HG02571 (cell line): Measurements from ENCODE around the gene XG.
"Not testable (repeated sequence)": the region's sequence is repeated elsewhere in the genome, so short reads cannot be mapped to it uniquely, and the experiment has no call there.

Experiments
- ATAC-seq: cut with Tn5 transposase; IDR thresholded peaks from one replicate; pipeline ENCODE4 v1.9.1; 2021; ENCODE audit warnings: mild to moderate bottlenecking, moderate library complexity; ENCODE audit not compliant: unreplicated experiment

Gene XG

DNA sequence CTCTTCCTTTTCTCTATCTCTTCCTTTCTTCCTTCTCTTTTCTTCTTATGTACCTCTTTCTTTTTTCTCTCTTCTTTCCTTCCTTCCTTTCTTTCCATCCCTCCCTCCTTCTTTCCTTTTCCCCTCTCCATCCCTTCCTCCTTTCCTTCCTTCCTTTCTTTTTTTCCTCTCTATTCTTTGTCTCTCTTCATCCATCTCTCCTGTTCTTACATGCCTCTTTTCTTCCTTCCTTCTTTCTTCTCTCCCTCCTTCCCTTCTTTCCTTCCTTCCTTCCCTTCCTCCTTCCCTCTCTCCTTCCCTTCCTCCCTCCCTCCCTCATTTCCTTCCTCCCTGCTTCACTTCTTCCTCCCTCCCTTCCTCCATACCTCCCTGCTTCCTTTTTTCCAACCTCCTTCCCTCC, 19.2 kb upstream of the XG start:
- no peak for ATAC-seq

DNA sequence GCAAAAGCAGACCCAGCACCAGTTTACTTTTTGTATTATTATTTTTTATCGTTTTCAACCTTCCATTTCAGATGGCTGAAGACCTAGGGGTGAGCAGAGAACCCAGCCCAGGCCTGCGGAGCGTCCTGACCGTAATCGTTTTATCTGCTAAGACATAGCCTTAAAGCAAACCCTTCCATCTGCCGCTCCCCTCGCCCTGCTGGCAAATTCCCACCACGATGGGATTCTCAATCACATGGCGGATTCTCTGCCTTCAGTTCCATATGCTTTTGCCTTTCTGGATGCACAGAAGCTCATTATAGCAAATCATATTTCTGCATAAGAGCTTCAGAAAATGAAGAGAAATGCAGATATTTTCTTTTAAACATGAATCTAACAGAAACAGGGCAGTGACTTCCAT, 18.6 kb upstream of the XG start:
- no peak for ATAC-seq

DNA sequence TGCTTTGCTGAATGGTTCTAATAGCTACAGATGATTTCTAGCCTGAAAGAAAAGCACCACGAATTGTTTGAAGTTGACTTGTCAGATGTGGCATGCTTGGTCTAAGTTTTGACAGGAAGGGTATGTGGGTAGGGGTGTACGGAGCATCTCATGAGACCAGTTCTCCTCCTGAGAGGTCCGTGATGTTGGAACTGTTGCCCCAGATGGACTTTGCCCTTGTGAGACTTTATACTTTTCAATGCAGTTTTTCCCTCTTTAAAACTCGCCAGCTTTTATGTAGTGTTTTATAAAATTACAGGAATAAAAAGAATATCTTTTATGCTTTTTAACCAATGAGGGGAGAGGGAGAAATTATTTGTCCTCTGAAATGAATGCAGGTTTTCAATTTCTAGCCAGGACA, 16.6 kb upstream of the XG start:
- ATAC-seq: no peak

DNA sequence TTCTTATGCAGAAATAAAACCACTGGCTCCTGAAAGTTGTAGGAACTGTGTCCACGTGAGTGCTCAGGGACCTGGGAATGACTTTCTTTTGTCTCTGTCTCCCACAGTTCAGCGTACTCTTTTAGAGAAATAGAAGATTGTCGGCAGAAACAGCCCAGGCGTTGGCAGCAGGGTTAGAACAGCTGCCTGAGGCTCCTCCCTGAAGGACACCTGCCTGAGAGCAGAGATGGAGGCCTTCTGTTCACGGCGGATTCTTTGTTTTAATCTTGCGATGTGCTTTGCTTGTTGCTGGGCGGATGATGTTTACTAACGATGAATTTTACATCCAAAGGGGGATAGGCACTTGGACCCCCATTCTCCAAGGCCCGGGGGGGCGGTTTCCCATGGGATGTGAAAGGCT, 11.2 kb upstream of the XG start:
- ATAC-seq: no peak

DNA sequence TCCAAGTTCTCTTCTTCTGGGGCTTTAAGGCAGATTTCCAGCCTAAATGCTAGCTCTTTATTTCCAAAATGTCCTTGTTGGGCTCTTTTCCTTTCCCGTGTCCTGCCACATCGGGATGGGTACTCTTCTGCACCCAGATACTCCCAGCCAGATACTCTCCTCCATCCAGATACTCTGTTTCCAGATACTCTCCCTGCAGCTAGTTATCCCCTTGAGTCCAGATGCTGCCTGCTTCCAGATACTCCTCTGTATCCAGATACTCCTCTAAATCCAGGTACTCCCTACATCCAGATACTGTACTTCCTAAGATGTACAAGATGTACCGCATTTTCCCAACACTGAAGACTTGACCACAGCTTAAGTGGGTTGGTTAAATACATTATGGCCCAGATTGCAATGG, 10.5 kb upstream of the XG start:
- no peak for ATAC-seq

DNA sequence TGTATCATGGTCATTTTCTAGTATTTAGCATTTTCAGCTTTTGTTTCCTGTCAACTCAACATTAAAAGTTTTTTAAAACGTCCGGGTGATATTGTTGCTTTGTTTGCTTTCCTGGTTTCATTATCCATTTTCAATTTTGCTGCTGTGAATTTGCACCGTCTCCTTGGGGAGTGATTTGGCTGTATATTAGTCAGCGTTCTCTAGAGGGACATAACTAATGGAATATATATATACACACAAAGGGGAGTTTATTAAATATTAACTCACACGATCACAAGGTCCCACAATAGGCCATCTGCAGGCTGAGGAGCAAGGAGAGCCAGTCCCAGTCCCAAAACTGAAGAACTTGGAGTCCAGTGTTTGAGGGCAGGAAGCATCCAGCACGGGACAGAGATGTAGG, 5.6 kb upstream of the XG start:
- ATAC-seq: not testable (repeated sequence)

DNA sequence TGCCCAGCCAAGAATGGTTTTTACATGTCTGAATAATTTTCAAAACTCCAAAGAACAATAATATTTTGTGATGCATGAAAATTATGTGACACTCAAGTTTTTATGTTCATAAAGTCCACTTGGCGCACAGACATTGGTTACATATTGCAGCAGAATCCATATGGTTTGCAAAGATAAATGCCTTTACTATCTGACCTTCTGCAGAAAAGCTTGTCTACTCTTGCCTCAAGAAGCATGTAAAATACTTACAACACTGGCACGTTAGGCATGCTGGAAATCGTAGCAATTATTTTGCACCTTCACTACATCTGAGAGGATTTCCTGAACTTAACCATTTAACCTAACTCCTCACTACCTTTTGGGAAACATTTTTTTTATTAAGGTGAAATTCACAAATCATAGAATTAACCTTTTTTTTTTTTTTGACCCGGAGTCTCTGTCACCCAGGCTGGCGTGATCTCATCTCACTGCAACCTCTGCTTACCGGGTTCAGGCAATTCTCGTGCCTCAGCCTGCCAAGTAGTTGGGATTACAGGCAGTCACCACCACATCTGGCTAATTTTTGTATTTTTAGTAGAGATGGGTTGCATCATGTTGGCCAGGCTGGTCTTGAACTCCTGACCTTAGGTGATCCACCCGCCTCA, 3.5 kb upstream of the XG start:
- no peak for ATAC-seq

DNA sequence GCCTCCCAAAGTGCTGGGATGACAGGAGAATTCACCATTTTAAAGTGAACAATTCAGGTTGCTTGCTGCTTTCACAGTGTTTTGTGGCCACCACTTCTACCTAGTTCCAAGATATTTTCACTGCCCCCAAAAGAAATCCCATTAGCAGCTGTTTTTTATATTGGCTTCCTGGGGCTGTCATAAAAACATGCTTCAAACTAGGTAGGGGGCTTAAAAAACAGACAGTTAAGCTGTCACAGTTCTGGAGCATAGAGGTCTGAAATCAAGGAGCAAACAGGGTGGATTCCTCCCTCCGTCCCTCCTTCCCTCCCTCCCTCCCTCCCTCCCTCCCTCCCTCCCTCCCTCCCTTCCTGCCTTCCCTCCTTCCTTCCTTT, 3.0 kb upstream of the XG start:
- no peak for ATAC-seq

DNA sequence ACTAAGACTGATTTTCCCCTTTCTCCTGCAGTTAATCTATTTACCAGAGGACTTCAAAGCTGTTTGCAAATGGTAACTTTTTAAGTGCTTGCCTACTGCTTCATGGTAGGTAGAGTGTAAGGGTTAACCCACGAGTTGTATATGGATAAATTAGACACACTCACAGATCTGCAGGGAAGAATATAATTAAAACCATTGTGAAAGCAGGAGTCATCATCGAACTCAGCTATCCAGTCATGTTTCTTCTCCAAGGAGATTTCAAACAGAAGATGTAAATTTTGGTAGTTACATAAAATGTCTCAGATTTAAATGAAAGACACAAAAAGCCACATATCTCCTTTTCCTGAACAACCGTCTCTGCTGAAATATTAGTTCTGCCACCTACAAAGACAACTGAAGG, 549 bp upstream of the XG start:
- ATAC-seq: no peak

DNA sequence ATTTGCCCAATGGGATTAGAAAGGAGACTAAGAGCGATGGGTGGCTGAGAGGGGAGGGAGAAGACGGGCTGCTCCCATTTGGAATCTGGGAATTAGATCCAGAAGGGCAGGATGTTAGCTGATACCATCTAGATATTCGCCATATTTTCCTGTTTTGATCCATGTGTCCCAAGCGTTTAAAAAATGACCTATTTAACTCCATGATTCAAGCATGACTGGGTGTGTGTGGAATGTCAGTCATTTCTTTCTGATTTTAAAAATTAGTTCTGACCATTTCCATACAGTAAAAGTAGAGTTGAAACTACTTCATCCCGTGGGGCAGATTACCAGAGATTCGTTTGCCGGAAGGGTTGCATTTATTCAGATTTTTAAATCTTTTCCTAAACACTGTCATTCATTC, 601 bp downstream of the XG start:
- ATAC-seq: not testable (repeated sequence)

DNA sequence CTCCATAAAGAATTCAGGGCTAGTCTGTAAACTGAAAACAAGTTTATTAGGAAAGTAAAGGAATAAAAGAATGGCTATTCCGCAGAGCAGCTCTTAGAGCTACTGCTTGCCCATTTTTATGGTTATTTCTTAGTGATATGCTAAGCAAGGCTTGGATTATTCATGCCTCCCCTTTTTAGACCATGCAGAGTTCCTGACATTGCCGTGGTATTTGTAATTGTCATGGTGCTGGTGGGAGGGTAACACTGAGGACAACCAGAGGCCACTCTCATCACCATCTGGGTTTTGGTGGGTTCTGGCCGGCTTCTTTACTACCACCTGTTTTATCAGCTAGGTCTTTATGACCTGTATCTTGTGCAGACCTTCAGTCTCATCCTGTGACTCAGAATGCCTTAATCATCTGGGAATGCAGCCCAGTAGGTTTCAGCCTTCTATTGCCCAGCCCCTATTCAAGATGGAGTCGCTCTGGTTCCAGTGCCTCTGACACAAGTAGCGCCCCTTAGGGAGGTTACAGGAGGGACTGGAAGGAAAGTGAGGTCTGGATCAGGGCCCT, 3.4 kb downstream of the XG start:
- ATAC-seq: not testable (repeated sequence)

DNA sequence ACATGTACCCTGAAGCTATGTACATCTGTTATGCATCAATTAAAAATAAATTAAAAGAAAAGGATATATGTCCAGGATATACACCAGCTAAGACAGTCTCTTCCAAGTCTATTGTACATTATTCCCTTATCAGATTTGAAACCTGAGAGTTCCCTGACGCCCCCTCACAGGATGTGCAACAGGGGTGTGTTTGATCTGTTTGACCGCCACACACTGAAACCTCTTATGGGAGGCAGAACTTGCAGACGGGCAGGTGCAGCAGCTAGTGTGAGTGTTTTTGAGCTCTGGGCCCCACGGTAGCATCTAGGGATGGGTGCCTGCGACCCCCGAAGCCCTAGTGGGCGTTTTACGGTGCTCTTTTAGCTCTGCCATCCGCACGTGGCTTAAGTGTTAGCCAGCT, 4.7 kb downstream of the XG start:
- no peak for ATAC-seq

DNA sequence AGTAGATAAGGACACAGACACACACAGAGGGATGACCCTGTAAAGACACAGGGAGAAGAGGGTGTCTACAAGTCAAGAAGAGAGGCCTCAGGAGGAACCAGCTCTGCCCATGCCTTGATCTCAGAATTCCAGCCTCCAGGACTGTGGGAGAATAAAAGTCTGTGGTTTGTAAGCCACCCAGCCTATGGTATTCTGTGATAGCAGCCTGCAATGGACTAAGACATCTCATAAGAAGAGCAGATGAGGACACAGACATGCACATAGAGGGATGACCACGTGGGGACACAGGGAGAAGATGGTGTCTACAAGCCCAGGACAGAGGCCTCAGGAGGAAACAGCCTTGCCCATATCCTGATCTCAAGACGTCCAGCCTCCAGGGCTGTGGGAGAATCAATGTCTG, 9.4 kb downstream of the XG start:
- no peak for ATAC-seq

DNA sequence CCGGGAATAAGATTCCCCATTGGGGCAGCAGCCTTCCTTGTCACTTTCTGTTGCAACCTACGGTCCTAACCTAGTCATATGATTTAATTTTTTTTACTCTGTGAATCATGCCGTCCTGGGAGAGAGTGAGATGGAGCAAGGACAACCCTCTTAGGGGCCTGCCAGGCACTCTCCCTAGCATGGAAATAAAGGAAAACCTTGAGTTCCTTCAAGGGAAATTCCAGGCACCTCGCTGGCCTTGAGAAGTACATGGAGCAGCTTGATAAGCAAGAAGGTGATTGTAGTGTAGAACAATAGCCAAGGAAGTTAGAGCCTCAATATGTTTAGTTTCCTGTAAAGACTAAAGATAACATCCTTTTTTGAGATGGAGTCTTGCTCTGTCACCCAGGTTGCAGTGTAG, 10.8 kb downstream of the XG start:
- ATAC-seq: not testable (repeated sequence)

DNA sequence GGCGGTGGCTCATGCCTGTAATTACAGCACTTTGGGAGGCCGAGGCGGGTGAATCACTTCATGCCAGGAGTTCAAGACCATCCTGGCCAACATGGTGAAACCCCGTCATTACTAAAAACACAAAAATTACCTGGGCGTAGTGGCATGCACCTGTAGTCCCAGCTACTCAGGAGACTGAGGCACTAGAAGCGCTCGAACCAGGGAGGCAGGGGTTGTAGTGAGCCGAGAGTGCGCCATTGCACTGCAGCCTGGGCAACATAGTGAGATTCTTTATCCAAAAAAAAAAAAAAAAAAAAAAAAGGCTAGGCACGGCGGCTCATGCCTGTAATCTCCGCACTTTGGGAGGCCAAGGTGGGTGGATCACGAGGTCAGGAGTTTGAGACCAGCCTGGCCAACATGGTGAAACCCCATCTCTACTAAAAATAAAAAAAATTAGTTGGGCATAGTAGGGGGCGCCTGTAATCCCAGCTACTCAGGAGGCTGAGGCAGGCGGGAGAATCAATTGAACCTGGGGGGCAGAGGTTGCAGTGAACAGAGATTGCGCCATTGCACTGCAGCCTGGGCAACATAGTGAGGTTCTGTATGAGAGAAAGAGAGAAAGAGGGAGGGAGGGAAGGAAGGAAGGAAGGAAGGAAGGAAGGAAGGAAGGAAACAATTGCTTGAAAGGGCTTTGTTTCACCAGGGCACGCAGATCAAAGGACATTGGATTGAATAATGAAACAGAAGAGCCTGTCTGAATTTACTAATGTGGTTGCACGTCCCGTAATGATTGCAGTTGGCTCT, 13.1 kb downstream of the XG start:
- ATAC-seq: not testable (repeated sequence)

DNA sequence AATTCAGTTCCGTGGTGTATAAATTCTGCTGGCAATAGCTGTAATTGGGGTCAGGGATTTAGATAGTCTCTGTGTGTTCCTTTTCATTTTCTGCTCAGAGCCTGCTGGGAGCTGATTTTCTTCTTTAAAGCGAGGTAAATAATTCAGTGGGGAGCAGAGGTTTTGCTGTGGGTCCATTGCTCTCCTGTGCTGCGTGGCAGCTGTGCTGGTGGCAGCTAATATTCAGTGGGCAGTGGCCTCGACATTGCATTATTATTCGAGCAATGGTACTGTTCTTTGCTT, 13.7 kb downstream of the XG start:
- ATAC-seq: no peak

DNA sequence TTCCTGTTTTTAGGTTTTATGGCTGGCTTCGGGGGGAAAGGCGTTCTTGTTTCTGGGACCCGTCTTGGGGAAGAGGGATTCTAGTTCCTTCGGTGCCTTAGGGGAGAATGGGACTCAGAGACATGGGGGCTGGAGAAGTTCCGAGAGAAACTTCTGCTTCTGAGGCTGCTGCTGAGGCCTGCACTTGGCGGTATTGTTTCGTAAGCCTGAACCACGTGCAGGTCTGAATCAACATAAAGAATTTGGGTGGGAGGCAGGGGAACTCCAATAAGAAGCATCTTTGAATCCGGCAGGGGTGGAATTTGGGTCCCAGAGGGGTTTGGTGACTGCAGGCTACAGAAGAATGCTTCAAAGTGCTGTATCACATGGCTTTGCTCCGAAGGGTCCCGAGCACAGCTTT, 15.1 kb downstream of the XG start:
- ATAC-seq: no peak

DNA sequence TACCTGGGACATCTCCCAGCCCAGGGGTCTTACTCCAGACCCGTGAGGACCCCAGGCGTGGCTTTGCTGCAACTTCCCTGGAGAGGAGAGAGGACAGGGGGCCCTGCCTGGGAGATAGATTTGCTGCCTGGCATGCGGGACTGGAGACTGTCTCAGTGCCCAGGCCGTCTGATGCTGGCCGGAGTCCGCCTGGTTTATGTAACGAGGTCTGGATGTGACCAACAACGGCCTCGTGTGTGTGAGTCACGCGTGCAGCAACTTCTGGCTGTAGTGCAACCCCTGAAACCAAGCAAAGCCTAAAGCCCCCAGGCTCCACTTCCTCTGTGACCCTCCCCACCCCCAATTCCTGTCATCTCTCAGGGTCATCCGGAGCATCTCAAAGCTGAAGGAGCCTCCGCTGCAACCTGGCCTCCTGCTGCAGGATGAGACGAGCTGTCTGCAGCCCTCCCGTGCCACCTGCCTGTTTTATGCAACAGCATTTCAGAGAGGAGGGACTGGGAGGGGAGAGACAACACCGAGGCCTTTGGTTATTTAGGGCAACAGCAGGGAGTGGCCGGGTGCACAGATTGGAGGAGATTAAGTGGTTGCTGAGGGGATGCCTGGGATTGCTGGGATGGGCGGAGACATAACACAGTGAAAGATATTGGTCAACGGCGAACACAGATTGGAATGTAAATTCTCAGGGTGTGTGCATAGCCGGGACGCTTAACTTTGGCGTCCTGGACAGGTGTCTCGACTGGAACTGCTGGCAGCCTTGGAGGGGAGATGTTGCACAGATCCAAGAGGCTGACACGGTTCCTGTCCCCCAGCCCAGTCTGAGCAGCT, 16.0 kb downstream of the XG start:
- ATAC-seq: no peak

DNA sequence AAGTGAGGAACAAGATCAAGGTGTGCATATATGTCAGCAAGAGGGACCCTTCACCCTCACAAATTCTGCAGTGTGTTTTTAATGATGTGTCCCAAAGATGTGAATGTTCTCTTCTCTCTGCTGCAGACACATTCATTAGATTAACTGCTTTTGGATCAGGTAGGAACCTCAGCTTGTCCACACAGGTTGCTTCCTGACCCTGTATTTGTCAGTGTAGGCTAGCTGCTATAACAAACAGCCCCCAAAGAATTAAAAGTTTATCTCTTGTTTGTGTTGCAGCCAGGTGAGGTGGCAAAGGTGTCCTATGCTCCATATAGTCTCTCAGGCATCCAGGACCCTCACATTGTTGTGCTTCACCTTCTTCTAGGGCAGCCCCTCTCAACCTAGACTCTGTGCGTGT, 17.8 kb downstream of the XG start:
- ATAC-seq: no peak

DNA sequence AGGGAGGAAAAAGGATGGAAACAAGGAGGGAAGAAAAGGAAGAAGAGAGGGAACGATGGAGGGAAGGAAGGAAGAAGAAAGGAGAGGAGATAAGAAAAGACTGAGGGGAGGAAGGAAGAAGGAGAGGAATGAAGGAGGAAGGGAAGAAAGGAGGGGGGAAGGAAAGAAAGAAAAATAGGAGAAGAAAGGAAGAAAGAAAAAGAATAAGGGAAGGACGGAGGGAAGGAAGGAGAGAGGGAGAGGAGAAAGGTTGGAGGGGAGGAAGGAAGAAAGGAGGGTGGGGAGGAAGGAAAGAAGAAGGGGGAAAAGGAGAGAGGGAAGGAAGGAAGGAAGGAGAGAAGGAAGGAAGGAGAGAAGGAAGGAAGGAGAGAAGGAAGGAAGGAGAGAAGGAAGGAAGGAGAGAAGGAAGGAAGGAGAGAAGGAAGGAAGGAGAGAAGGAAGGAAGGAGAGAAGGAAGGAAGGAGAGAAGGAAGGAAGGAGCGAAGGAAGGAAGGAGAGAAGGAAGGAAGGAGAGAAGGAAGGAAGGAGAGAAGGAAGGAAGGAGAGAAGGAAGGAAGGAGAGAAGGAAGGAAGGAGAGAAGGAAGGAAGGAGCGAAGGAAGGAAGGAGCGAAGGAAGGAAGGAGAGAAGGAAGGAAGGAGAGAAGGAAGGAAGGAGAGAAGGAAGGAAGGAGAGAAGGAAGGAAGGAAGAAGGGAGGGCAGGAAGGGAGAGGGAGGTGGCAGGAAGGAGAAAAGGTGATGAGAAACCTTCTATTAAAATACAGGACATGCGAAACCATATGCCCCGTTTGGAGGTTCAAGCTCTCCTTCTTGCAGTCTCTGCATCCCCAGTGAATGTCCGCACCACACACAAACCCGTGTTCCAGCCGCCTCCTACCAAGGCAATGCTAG, 21.6 kb downstream of the XG start:
- ATAC-seq: not testable (repeated sequence)

DNA sequence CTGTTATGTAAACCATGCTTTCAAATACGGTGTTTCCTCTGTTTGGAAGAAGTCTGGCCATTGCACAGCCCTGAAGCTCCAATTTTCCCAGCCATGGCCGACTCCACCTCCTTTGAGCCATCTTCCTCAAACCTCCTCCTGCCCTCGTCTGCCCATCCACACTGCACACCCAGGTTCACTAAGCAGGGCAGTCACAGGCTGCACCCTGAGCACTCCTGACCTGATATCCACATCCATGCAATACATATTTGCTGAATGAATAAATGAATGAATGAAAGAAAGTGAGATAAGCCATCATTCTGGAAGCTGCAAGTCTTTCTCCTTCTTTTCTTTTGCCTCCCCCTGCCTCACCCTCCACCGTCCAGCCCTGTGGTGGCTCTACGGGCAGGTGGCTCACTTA, 22.2 kb downstream of the XG start:
- ATAC-seq: no peak
